ENCODE measurements around the gene ITPA.
"Not testable (repeated sequence)": the region's sequence is repeated elsewhere in the genome, so short reads cannot be mapped to it uniquely, and the experiment has no call there.

The ITPA gene

GRCh38 chr20:3199976-3200755 lies 9.1 kb upstream of the ITPA start:
- no peak for DNase-seq (ENCODE audit: low read depth in 2 of 2)

- no peak for DNase-seq (ENCODE audit: low read depth in 2 of 2)
Measured at GRCh38 chr20:3202965-3203314, 6.4 kb upstream of the ITPA start.

GRCh38 chr20:3203315-3204123 lies 5.8 kb upstream of the ITPA start:
- DNase-seq (ENCODE audit: low read depth in 2 of 2) = no peak

- DNase-seq (ENCODE audit: low read depth in 2 of 2) = peak; percentile 80 to 86
Measured at GRCh38 chr20:3204124-3204794, 5.0 kb upstream of the ITPA start, which contains the start of gene DDRGK1. DDRGK1 (minus strand) TSS chr20:3204682; CDS start chr20:3204627, 55 bp downstream.

- DNase-seq (ENCODE audit: low read depth in 2 of 2) = no peak
Measured at GRCh38 chr20:3208786-3209256, 477 bp upstream of the ITPA start.

GRCh38 chr20:3209946-3210317 lies 634 bp downstream of the ITPA start:
- no peak for DNase-seq (ENCODE audit: low read depth in 2 of 2)

GRCh38 chr20:3210346-3210745 lies 1.0 kb downstream of the ITPA start:
- no peak for DNase-seq (ENCODE audit: low read depth in 2 of 2)

- DNase-seq (ENCODE audit: low read depth in 2 of 2) = no peak
Measured at GRCh38 chr20:3213226-3213625, 3.9 kb downstream of the ITPA start.

- DNase-seq (ENCODE audit: low read depth in 2 of 2) = not testable (repeated sequence)
Measured at GRCh38 chr20:3215359-3215917, 6.1 kb downstream of the ITPA start.

- DNase-seq (ENCODE audit: low read depth in 2 of 2) = peak; percentile 50 to 56
Measured at GRCh38 chr20:3218307-3218988, 9.2 kb downstream of the ITPA start.

- DNase-seq (ENCODE audit: low read depth in 2 of 2) = no peak
Measured at GRCh38 chr20:3221398-3222226, 12.3 kb downstream of the ITPA start.

GRCh38 chr20:3222635-3223600 lies 13.6 kb downstream of the ITPA start:
- no peak for DNase-seq (ENCODE audit: low read depth in 2 of 2)

GRCh38 chr20:3223651-3223993 lies 14.3 kb downstream of the ITPA start:
- no peak for DNase-seq (ENCODE audit: low read depth in 2 of 2)

- no peak for DNase-seq (ENCODE audit: low read depth in 2 of 2)
Measured at GRCh38 chr20:3223994-3224680, 14.8 kb downstream of the ITPA start.

GRCh38 chr20:3224681-3225421 lies 15.6 kb downstream of the ITPA start:
- no peak for DNase-seq (ENCODE audit: low read depth in 2 of 2)

- no peak for DNase-seq (ENCODE audit: low read depth in 2 of 2)
Measured at GRCh38 chr20:3226093-3226492, 16.8 kb downstream of the ITPA start.

- DNase-seq (ENCODE audit: low read depth in 2 of 2) = no peak
Measured at GRCh38 chr20:3226864-3227263, 17.6 kb downstream of the ITPA start.

- no peak for DNase-seq (ENCODE audit: low read depth in 2 of 2)
Measured at GRCh38 chr20:3227506-3227905, 18.2 kb downstream of the ITPA start.
